Midbrain (tissue), 1 donor: ENCODE measurements around the gene IL3RA.
"Not testable (repeated sequence)": the region's sequence is repeated elsewhere in the genome, so short reads cannot be mapped to it uniquely, and the experiment has no call there.

Source experiments
- DNase-seq: peaks from one replicate; lab custom pipeline; 2025; lab: John Stamatoyannopoulos, UW

IL3RA gene

DNA sequence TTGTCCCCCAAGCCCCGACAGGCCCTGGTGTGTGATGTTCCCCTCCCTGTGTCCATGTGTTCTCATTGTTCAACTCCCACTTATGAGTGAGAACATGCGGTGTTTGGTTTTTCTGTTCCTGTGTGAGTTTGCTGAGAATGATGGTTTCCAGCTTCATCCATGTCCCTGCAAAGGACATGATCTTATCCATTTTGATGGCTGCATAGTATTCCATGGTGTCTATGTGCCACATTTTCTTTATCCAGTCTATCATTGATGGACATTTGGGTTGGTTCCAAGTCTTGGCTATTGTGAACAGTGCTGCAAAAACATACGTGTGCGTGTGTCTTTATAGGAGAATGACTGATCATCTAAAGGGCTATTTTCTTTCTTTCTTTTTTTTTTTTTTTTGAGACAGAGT, 4.2 kb upstream of the IL3RA start:
- not testable (repeated sequence) for DNase-seq

DNA sequence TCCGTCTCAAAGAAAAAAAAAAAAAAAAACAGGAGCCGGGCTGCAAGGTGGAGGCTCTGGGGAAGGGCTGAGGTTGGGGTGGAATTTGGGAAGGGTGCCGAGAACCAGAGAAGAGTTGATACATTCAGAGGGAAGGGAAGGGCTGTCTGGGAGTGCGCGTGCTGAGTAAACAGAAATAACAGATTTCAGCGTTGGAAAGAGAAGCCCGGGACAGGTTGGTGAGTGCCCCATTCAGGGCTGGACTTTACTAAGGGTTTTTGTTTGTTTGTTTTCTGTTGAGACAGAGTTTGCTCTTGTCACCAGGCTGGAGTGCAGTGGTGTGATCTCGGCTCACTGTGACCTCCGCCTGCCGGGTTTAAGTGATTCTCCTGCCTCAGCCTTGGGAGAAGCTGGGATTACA, 1.7 kb upstream of the IL3RA start:
- no peak for DNase-seq

DNA sequence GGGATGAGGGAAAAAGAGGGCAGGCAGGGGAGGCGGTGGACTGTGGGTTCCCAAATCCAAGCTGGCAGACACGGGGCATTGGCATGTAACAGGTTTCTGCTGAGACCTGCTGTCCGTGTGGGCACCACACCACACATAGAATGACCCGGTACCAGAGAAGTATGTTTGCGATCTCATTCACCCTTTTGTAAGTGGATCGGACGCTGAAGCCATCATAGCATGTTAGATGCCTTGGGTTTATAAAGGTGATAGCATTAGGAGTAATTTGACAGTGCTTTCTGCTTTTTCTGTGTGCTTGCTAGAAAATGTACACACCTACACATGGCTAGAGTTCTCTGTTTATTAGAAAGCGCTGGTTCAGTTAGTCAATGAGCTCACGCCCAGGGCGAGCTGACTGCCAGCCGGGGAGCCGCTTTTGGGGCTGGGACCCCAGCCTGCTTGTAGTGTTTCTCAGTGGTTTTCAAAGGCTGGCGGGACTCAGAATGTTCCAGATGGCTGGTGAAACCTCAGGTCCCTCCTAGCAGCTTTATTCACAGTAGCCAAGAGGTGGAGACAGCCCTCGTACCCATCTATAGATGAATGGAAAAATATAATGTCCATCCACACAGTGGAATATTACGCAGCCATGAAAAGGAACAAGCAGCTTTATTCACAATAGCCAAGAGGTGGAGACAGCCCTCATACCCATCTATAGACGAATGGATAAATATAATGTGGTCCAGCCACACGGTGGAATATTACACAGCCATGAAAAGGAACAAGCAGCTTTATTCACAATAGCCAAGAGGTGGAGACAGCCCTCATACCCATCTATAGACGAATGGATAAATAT, 579 bp downstream of the IL3RA start:
- DNase-seq, result no peak

DNA sequence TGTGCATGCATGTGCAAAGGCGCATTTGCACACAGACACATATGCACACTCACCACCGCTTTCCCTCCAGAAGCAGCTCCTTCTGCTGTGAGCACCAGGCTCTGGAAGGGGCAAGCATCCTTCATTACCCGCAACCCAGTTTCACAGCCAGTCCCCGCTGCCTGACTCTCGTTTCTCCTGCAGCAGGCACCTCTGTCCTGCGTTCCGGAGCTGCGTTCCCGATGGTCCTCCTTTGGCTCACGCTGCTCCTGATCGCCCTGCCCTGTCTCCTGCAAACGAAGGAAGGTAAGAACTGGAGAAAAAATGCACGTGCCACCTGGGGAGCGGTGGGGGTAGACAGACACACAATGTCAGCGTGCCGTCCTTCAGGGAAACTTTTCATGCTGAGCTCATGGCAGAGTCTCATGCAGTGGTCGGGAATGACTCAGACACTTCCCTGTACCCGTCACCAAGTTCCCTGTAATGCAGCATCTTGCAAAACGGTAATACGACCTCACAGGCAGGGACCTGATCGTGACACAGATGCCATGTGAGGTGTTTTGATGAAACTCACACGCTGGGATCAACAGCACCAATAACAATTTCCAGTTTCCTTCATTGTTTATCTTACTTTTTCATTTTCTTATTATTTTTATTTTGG, 5.1 kb downstream of the IL3RA start:
- DNase-seq, result no peak

GRCh38 chrX:1349606-1350005, 13.0 kb downstream of the IL3RA start:
- DNase-seq, result not testable (repeated sequence)

- no peak for DNase-seq
Measured at GRCh38 chrX:1351981-1352714, 15.6 kb downstream of the IL3RA start.

DNA sequence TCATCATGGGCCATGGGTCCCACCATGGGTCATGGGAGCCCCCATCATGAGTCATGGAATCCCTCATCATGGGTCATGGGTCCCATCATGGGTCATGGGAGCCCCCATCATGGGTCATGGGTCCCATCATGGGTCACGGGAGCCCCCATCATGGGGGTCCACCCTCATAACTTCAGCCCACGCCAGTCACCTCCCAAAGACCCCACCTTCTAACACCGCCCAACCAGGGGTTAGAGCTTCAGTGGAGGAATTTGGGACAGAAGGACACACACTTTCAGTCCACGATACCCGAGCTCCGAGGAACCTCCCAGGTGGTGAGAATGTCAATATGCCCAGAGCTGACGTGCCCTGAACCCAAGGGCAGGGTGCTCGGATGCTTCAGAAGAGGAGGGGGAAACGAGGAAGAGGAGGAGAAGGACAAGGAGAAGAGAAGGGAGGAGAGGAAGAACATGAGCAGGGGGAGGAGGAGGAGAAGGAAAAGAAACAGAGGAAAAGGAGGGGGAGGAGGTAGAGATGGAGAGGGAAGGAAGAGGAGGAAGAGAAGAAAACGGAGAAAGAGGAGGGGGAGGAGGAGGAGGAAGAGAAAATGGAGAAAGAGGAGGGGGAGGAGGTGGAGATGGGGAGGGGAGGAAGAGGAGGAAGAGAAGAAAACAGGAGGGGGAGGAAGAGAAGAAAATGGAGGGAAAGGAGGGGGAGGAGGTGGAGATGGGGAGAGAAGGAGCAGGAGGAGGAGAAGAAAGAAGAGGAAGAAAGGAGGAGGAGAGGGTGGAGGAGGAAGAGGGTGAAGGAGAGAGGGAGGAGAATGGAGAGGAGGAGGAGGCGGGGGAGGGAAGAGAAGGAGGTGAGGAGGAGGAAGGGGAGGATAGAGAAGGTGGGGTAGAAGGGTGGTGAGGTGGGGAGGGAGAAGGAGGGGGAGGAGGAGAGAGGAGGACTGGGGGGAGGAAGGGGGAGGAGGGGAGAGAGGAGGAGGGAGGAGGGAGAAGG, 17.7 kb downstream of the IL3RA start:
- DNase-seq, result no peak

DNA sequence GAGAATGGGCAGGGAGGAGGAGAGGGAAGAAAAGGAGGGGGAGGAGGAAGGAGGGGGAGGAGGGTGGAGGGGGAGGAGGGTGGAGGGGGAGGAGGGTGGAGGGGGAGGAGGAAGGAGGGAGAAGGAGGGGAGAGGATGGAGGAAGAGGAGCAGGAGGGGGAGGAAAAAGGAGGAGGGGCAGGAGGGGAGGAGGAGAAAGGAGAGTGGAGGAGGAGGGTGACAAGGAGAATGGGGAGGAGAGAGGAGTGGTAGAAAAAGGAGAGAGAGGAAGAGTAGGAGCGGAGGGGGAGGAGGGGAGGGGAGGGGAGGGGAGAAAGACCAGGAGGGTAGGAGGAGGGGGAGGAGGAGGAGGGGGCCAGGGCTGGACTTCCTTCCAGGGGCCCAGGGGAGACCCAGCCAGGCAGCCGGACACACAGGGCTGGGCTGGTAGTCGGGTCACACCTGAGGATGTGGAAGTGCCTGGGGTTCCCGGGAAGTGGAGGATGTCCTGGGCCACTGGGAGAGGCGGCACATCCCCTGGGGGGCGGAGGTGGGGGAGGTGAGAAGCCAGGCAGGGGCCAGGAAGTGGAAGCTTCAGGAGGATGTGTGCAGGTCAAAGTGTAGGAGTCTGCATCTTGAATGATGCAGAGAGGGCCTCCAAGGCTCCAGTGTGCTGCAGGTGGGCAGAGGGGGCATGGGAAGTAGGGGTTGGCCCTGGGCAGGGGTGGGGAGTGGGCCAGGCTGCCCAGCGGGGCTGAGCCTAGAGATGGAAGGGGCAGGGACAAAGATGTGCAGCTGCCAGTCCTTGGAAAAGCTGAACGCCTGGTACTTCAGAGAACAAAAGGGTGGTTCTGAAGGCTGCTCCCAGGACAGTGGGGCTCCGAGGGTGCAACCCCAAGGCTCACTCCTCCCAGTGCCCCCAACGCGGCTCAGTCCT, 18.8 kb downstream of the IL3RA start:
- DNase-seq, result no peak

DNA sequence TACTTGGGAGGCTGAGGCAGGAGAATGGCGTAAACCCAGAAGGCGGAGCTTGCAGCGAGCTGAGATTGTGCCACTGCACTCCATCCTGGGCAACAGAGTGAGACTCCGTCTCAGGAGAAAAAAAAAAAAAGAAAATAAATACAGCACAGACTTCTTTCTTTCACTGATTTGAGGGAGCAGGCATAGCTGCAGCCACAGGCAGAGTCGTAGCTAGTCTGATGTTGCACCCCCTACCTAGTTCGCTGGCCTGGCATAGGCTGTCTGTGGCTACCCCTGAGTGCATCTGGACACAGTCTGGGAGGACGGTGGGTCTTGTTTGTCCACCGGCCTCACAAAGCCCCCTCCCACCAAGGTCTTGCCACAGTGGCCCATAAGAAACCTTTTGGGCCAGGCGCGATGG, 21.4 kb downstream of the IL3RA start:
- DNase-seq, result no peak

DNA sequence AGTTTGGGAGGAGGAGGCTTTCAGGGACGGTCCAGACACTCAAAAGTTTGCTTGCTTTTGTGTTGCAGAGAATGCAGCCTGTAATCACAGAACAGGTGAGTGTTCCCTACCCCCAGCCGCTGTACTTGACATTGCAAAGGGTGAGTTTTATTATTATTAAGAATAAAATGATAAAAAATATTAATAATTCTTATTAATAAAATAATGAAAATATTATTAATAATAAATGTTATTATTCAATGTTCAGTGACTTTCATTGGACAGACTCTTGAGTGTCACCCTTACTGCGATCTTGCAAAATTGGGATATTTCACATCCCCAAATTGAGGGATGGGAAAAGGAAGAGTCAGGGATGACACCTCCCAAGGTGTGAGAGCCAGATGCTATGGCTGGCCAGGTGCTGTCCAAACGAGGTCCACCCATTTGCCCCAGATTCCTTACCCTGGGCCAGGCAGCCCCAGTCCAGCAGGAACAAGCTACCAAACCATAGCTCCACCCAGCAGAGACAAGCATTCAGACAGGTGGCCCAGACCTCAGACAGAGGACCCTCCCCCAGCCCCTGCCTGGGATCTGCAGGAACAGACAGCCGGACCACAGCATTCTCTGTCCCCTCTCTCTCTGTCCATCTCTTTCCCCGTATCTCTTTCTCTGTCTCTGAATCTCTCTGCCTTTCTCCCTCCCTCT, 22.4 kb downstream of the IL3RA start:
- no peak for DNase-seq

DNA sequence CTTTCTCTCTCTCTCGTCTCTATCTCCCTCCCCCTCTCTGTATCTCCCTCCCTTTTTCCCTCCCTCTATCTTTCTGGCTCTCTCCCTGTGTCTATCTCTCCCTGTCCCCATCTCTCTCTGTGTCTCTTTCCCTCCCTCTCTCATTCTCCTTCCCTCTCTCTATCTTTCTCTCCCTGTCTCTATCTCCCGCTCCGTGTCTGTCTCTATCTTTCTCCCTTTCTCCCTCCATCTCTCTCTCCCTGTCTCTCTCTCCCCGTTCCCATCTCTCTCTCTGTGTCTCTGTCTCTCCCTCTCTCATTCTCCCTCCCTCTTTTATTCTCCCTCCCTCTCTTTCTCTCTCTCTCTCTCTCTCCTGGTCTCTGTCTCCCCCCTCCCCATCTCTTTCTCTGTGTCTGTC, 22.9 kb downstream of the IL3RA start:
- DNase-seq, result no peak

GRCh38 chrX:1360171-1360570, 23.6 kb downstream of the IL3RA start:
- DNase-seq, result no peak

GRCh38 chrX:1361275-1361674, 24.7 kb downstream of the IL3RA start:
- DNase-seq, result no peak

- no peak for DNase-seq
Measured at GRCh38 chrX:1361910-1362309, 25.3 kb downstream of the IL3RA start.

GRCh38 chrX:1366363-1366762, 29.8 kb downstream of the IL3RA start:
- not testable (repeated sequence) for DNase-seq

DNA sequence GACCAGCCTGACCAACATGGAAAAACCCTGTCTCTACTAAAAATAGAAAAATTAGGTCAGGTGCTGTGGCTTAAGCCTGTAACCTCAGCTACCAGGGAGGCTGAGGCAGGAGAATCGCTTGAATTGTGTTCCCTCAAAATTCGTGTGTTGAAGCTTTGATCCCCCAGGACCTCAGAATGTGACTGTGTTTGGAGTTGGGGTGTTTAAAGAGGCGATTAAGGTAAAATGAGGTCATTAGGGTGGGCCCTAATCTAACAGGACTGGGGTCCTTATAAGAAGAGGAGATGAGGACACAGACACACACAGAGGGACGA, 31.8 kb downstream of the IL3RA start:
- DNase-seq, result no peak

DNA sequence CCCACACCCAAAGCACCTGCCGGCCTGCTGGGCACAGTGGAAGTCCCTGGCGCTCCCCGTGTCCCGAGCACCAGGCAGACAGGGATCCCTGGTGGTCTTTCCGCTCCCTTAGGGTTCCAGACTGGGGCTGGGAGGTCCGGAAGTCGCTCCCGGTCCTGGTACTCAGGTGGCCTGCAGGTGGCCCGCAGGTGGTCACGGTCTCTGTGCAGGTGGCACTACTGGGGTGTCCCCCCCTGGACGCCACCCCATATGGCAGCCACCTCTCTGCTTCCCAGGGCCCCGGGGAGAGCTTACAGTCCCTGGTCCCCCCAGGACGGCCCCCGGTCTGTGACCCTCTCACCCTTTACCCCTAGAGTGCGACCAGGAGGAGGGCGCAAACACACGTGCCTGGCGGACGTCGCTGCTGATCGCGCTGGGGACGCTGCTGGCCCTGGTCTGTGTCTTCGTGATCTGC, 41.7 kb downstream of the IL3RA start:
- no peak for DNase-seq

- no peak for DNase-seq
Measured at GRCh38 chrX:1380672-1381233, 44.2 kb downstream of the IL3RA start.

DNA sequence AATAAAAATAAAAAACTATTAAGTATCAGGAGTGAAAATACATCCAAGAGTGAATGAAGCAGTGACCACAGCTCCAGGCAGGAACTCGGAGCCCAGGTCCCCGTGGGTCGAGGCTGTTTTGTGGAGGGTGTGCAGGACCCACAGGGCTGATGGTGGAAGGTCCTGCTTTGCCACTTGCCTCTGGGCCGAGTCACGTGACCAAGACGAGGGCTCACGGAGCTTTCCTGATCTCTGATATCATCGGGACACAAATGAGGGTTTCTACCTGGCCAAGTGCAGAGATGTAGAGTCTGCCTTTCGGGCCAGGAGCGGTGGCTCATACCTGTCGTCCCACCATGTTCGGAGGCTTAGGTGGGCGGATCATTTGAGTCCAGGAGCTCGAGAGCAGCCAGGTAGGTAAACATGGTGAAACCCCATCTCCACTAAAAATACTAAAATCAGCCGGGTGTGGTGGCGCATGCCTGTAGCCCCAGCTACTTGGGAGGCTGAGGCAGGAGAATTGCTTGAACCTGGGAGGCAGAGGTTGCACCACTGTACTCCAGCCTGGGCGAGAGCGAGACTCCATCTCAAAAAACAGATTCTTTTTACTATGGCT, 48.2 kb downstream of the IL3RA start:
- no peak for DNase-seq
